ENCODE measurements around the gene MEGF10. TPM values are rescaled to one million over a fixed set of nuclear protein-coding genes. Genes with fewer than 3 reads are reported as not detected.

MEGF10 gene
- polyA plus RNA-seq, 4 donors, result 0.31 to 0.35 TPM; not detected in 2

DNA sequence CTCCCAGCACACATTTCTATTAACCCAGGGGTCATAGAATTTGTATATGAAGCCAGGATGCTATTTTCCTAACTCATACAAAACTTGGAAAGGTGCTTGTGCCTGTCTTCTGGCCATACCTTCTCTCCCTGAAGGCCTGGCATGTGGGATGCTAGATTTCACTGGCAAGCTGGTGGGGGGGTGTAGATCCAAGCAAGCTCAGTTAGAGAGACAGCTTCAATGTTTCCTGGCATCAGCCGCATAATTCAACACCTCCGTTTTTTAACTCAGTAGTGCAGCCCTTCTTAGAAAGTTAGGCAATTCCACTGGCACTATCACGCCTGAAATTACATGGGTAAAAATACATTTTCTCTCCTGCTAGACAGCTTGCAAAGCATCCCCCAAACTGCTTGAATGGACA is 51.8 kb downstream of the MEGF10 start:
- Histone ChIP-seq H3K4me1 (ENCODE audit: control insufficient read depth in 3 of 3, insufficient read depth in 2 of 3, low read depth in 1 of 3, low read length in 2 of 3) (no peaks in the 10 kb centered on the region), H3K4me3 (ENCODE audit: low read depth in 1 of 3, low read length in 3 of 3) (no peak overlapping the region), H3K36me3 (ENCODE audit: control insufficient read depth in 3 of 3, insufficient read depth in 2 of 3, low read depth in 1 of 3, low read length in 3 of 3) (no peaks in the 10 kb centered on the region), H3K27me3 (ENCODE audit: control insufficient read depth in 3 of 3, insufficient read depth in 3 of 3, low read length in 3 of 3) (no peaks in the 10 kb centered on the region), H3K27ac (ENCODE audit: low read depth in 1 of 3, low read length in 2 of 3) (no peak overlapping the region), H3K9me3 (ENCODE audit: control insufficient read depth in 2 of 2, insufficient read depth in 1 of 2, low read depth in 1 of 2, low read length in 1 of 2) (no peaks in the 10 kb centered on the region)
- DNase-seq (no peak), FAIRE-seq (no peak)
- WGBS, 3 donors, result 90 to 94% (median 92%) methylated on average over 3 of the region's 3 CpGs

DNA sequence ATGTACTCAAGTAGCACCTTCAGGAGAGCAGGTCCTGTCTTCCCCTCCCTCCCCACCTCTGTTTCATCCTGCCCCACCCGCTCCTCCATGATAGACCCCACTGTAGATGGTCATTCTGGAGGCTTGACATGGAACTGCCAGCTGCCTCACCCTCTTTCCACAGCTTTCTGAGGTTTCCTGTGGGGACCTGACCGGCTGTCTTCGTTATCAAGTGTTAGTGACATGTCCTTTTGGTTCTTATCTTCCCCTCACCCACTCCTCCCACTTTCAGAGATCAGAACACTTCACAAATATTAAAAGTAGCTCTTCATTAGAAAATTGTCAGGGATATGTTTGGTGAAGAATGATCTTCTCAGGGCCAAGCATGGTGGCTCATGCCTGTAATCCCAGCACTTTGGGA is 52.7 kb downstream of the MEGF10 start:
- no peak for FAIRE-seq
- DNase-seq, result no peak
- no peaks in the 10 kb centered on the region for H3K36me3 ChIP-seq (ENCODE audit: control insufficient read depth in 3 of 3, insufficient read depth in 2 of 3, low read depth in 1 of 3, low read length in 3 of 3)
- H3K4me1 ChIP-seq (ENCODE audit: control insufficient read depth in 3 of 3, insufficient read depth in 2 of 3, low read depth in 1 of 3, low read length in 2 of 3), result no peaks in the 10 kb centered on the region
- no peak overlapping the region for H3K27ac ChIP-seq (ENCODE audit: low read depth in 1 of 3, low read length in 2 of 3)
- WGBS, 3 donors, result 87 to 93% (median 90%) methylated on average over 3 of the region's 3 CpGs
- H3K9me3 ChIP-seq (ENCODE audit: control insufficient read depth in 2 of 2, insufficient read depth in 1 of 2, low read depth in 1 of 2, low read length in 1 of 2), result no peaks in the 10 kb centered on the region
- no peak overlapping the region for H3K4me3 ChIP-seq (ENCODE audit: low read depth in 1 of 3, low read length in 3 of 3)
- no peaks in the 10 kb centered on the region for H3K27me3 ChIP-seq (ENCODE audit: control insufficient read depth in 3 of 3, insufficient read depth in 3 of 3, low read length in 3 of 3)

DNA sequence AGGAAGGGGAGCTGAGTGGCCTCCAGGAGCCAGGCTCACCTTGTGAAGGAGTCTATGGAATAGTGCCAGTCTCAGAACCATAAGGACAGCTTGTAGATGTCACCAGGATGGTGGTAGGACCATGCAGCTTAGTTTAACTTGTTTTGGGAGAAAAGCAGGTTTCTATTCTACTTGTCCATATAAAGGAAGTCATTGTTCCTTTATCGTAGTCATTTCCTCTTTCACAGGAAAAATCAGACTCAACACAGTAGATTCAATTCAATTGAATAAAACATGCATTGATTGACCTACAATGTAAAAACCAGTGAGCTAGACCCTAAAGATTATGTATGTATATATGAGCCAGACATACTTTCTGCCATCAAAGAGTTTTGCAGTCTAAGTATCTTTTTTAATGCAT is 53.3 kb downstream of the MEGF10 start:
- H3K36me3 ChIP-seq (ENCODE audit: control insufficient read depth in 3 of 3, insufficient read depth in 2 of 3, low read depth in 1 of 3, low read length in 3 of 3), result no peaks in the 10 kb centered on the region
- no peak for DNase-seq
- no peaks in the 10 kb centered on the region for H3K27me3 ChIP-seq (ENCODE audit: control insufficient read depth in 3 of 3, insufficient read depth in 3 of 3, low read length in 3 of 3)
- no peak for FAIRE-seq
- no peaks in the 10 kb centered on the region for H3K4me1 ChIP-seq (ENCODE audit: control insufficient read depth in 3 of 3, insufficient read depth in 2 of 3, low read depth in 1 of 3, low read length in 2 of 3)
- H3K9me3 ChIP-seq (ENCODE audit: control insufficient read depth in 2 of 2, insufficient read depth in 1 of 2, low read depth in 1 of 2, low read length in 1 of 2), result no peaks in the 10 kb centered on the region
- H3K4me3 ChIP-seq (ENCODE audit: low read depth in 1 of 3, low read length in 3 of 3), result no peak overlapping the region
- no peak overlapping the region for H3K27ac ChIP-seq (ENCODE audit: low read depth in 1 of 3, low read length in 2 of 3)
- WGBS, 3 donors, result 58 to 64% (median 63%) methylated on average over 1 of the region's 1 CpG

DNA sequence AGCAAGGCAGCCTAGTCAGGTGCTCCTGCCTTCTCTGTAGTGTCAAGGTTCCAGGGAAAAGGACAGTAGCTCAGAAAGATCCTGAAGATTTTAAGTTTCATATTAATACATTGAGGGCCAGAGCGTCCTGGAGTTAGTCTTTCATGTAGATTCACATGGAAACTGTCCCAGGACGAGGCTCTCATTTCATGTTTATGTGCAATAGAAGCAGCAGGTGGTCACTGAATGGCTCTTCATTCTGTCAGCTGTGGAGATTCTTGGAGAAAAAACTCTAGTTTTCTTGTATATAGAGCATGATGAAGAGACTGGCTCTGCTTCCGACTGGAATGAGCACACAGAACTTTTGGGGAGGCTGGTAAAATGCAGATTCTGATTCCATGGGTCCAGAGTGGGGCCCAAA is 54.3 kb downstream of the MEGF10 start:
- H3K36me3 ChIP-seq (ENCODE audit: control insufficient read depth in 3 of 3, insufficient read depth in 2 of 3, low read depth in 1 of 3, low read length in 3 of 3), result no peaks in the 10 kb centered on the region
- no peak overlapping the region for H3K4me3 ChIP-seq (ENCODE audit: low read depth in 1 of 3, low read length in 3 of 3)
- no peak overlapping the region for H3K27ac ChIP-seq (ENCODE audit: low read depth in 1 of 3, low read length in 2 of 3)
- no peaks in the 10 kb centered on the region for H3K27me3 ChIP-seq (ENCODE audit: control insufficient read depth in 3 of 3, insufficient read depth in 3 of 3, low read length in 3 of 3)
- no peaks in the 10 kb centered on the region for H3K9me3 ChIP-seq (ENCODE audit: control insufficient read depth in 2 of 2, insufficient read depth in 1 of 2, low read depth in 1 of 2, low read length in 1 of 2)
- FAIRE-seq (no peak), DNase-seq (no peak)
- 77 to 83% (median 82%) methylated on average over 3 of the region's 3 CpGs for WGBS, 3 donors
- no peaks in the 10 kb centered on the region for H3K4me1 ChIP-seq (ENCODE audit: control insufficient read depth in 3 of 3, insufficient read depth in 2 of 3, low read depth in 1 of 3, low read length in 2 of 3)

DNA sequence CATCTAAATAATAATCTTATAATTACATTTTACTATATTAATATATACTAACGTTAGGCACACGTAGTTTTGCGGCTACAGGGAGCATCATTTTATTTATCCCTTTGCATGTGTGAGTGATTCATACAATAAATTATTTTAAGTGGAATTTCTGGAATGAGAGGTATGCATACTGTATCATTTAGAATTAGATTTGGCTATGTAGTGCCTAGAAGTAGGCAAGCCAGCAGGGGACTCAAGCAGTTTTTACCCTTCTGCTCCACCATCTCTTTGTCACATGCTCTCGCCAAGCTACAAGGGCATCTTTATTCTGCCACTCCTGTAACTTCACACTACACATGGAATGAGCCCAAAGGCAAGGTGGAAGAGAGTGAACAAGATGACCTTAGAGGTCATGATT is 60.8 kb downstream of the MEGF10 start:
- DNase-seq, result no peak
- Histone ChIP-seq H3K27me3 (ENCODE audit: control insufficient read depth in 3 of 3, insufficient read depth in 3 of 3, low read length in 3 of 3) (no peaks in the 10 kb centered on the region), H3K27ac (ENCODE audit: low read depth in 1 of 3, low read length in 2 of 3) (no peak overlapping the region), H3K4me3 (ENCODE audit: low read depth in 1 of 3, low read length in 3 of 3) (no peak overlapping the region), H3K36me3 (ENCODE audit: control insufficient read depth in 3 of 3, insufficient read depth in 2 of 3, low read depth in 1 of 3, low read length in 3 of 3) (no peaks in the 10 kb centered on the region), H3K9me3 (ENCODE audit: control insufficient read depth in 2 of 2, insufficient read depth in 1 of 2, low read depth in 1 of 2, low read length in 1 of 2) (no peaks in the 10 kb centered on the region), H3K4me1 (ENCODE audit: control insufficient read depth in 3 of 3, insufficient read depth in 2 of 3, low read depth in 1 of 3, low read length in 2 of 3) (peaks cover 0 to 2% (median 0%) of the 10 kb centered on the region in 3 donors)
- 85 to 91% (median 88%) methylated on average over 4 of the region's 4 CpGs for WGBS, 3 donors
- no peak for FAIRE-seq

DNA sequence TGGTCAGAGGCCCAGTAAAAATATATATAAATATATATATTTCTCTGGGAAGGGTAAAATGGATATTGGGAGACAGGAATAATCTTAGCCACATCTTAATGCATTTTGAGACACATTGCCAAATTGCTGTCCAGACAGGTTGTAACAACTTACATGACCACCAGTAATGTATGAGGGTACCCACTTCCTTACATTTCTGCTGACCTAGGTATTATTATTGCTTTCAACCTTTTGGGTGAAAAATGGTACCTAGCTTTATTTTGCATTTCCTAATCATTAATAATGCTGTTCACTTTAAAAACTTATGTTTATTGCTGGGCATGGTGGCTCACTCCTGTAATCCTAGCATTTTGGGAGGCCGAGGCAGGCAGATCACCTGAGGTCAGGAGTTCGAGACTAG is 61.5 kb downstream of the MEGF10 start:
- DNase-seq (no peak), FAIRE-seq (no peak)
- Histone ChIP-seq H3K27ac (ENCODE audit: low read depth in 1 of 3, low read length in 2 of 3) (no peak overlapping the region), H3K36me3 (ENCODE audit: control insufficient read depth in 3 of 3, insufficient read depth in 2 of 3, low read depth in 1 of 3, low read length in 3 of 3) (no peaks in the 10 kb centered on the region), H3K4me3 (ENCODE audit: low read depth in 1 of 3, low read length in 3 of 3) (no peak overlapping the region), H3K4me1 (ENCODE audit: control insufficient read depth in 3 of 3, insufficient read depth in 2 of 3, low read depth in 1 of 3, low read length in 2 of 3) (peaks cover 0 to 2% (median 0%) of the 10 kb centered on the region in 3 donors), H3K9me3 (ENCODE audit: control insufficient read depth in 2 of 2, insufficient read depth in 1 of 2, low read depth in 1 of 2, low read length in 1 of 2) (no peaks in the 10 kb centered on the region), H3K27me3 (ENCODE audit: control insufficient read depth in 3 of 3, insufficient read depth in 3 of 3, low read length in 3 of 3) (no peaks in the 10 kb centered on the region)
- 84 to 98% (median 93%) methylated on average over 2 of the region's 2 CpGs for WGBS, 3 donors

DNA sequence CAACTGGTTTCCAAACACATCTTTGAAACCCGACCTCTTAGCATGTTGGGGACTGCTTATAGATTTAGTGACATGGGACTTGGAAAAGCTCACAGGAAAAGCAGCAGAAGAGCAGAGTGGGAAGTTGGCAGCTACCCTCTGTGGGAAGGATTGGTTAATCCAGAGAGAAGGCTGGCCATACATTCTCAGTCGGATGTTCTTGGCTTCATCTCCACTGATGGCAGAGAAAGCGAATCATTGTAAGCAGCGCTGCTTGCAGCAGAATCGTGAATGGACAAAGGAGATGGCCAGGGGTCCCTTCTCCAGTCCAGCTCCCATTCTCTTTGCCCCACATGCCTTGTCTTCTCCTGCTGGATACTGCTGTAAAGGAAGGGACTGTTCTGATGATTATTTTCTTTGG is 62.7 kb downstream of the MEGF10 start:
- H3K9me3 ChIP-seq (ENCODE audit: control insufficient read depth in 2 of 2, insufficient read depth in 1 of 2, low read depth in 1 of 2, low read length in 1 of 2), result no peaks in the 10 kb centered on the region
- no peaks in the 10 kb centered on the region for H3K36me3 ChIP-seq (ENCODE audit: control insufficient read depth in 3 of 3, insufficient read depth in 2 of 3, low read depth in 1 of 3, low read length in 3 of 3)
- no peak for DNase-seq
- peaks cover 0 to 2% (median 0%) of the 10 kb centered on the region in 3 donors for H3K4me1 ChIP-seq (ENCODE audit: control insufficient read depth in 3 of 3, insufficient read depth in 2 of 3, low read depth in 1 of 3, low read length in 2 of 3)
- no peaks in the 10 kb centered on the region for H3K27me3 ChIP-seq (ENCODE audit: control insufficient read depth in 3 of 3, insufficient read depth in 3 of 3, low read length in 3 of 3)
- WGBS, 3 donors, result 78 to 84% (median 80%) methylated on average over 5 of the region's 5 CpGs
- FAIRE-seq, result no peak
- no peak overlapping the region for H3K4me3 ChIP-seq (ENCODE audit: low read depth in 1 of 3, low read length in 3 of 3)
- H3K27ac ChIP-seq (ENCODE audit: low read depth in 1 of 3, low read length in 2 of 3), result no peak overlapping the region

DNA sequence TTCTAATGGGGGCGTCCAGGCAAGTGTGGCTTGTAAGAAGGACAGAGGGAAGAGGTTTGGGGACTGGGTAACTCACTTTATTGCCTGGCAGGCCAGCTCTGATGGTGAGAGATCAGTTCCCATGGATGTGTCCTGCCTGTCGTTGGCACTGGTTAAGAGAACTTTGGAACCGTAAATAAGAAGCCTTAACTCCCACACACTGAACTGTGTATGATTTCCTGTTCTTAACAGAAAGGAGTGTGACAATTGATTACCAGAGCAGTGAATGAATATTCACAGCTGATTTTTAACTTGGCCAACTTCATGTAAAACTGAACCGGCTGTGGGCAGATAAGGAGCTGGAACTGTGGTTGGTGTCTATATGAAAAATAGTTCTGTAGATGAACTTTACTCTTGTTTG is 63.2 kb downstream of the MEGF10 start:
- 15 to 46% (median 29%) methylated on average over 4 of the region's 4 CpGs for WGBS, 3 donors
- H3K27ac ChIP-seq (ENCODE audit: low read depth in 1 of 3, low read length in 2 of 3), result no peak overlapping the region
- no peak overlapping the region for H3K4me3 ChIP-seq (ENCODE audit: low read depth in 1 of 3, low read length in 3 of 3)
- H3K27me3 ChIP-seq (ENCODE audit: control insufficient read depth in 3 of 3, insufficient read depth in 3 of 3, low read length in 3 of 3), result no peaks in the 10 kb centered on the region
- H3K4me1 ChIP-seq (ENCODE audit: control insufficient read depth in 3 of 3, insufficient read depth in 2 of 3, low read depth in 1 of 3, low read length in 2 of 3), result peaks cover 0 to 2% (median 0%) of the 10 kb centered on the region in 3 donors
- H3K9me3 ChIP-seq (ENCODE audit: control insufficient read depth in 2 of 2, insufficient read depth in 1 of 2, low read depth in 1 of 2, low read length in 1 of 2), result no peaks in the 10 kb centered on the region
- FAIRE-seq (no peak), DNase-seq (peak; percentile 48 to 88)
- no peaks in the 10 kb centered on the region for H3K36me3 ChIP-seq (ENCODE audit: control insufficient read depth in 3 of 3, insufficient read depth in 2 of 3, low read depth in 1 of 3, low read length in 3 of 3)

DNA sequence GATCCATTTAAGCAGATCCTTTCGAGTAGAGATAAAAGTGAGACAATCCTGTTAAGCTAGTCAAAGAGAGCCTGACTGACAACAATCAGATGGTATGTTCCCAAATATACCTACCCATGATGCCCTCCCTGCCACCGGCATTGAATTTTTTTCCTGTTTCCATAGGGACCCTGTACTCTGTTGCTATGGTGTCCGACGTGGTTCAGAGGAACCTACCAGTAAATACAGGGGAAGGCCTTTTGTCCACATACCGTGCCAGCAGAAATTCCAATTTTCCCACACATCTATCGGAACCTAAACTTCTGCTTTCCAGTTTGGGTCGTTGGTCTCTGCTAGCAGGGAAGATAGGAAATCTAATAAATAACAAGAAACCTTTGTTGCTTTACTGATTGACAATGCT is 64.7 kb downstream of the MEGF10 start:
- whole genome bisulfite sequencing, 3 donors, result 75 to 79% (median 78%) methylated on average over 7 of the region's 7 CpGs

More for the DNA sequence above, 64.7 kb downstream of the MEGF10 start:
- Histone ChIP-seq H3K36me3 (ENCODE audit: control insufficient read depth in 3 of 3, insufficient read depth in 2 of 3, low read depth in 1 of 3, low read length in 3 of 3) (no peaks in the 10 kb centered on the region), H3K27ac (ENCODE audit: low read depth in 1 of 3, low read length in 2 of 3) (no peak overlapping the region), H3K4me3 (ENCODE audit: low read depth in 1 of 3, low read length in 3 of 3) (no peak overlapping the region), H3K4me1 (ENCODE audit: control insufficient read depth in 3 of 3, insufficient read depth in 2 of 3, low read depth in 1 of 3, low read length in 2 of 3) (peaks cover 0 to 2% (median 0%) of the 10 kb centered on the region in 3 donors), H3K9me3 (ENCODE audit: control insufficient read depth in 2 of 2, insufficient read depth in 1 of 2, low read depth in 1 of 2, low read length in 1 of 2) (no peaks in the 10 kb centered on the region), H3K27me3 (ENCODE audit: control insufficient read depth in 3 of 3, insufficient read depth in 3 of 3, low read length in 3 of 3) (no peaks in the 10 kb centered on the region)
- DNase-seq (no peak), FAIRE-seq (no peak)
